Fibroblast of villous mesenchyme (primary cell): ENCODE measurements around the gene MSI1. TPM values are rescaled to one million over a fixed set of nuclear protein-coding genes. Genes with fewer than 3 reads are reported as not detected.

Experiments used
- DNase-seq: peaks from one replicate; pipeline ENCODE4 v3.0.0-alpha.2; 2010; ENCODE audit warnings: low read depth
- H3K4me3 ChIP-seq: 2 replicates; pipeline ENCODE4 v1.5.1; 2011; ENCODE audit warnings: low read depth, mild to moderate bottlenecking, low read length
- CTCF ChIP-seq: IDR thresholded peaks from 2 replicates; pipeline ENCODE4 v1.5.1; 2012; ENCODE audit warnings: low read depth, mild to moderate bottlenecking, low read length; ENCODE audit not compliant: insufficient read depth
- total RNA-seq: library from RNA; depleted of rRNA; stranded (reverse); fragments of >200 nt; gene quantifications from 2 replicates; pipeline ENCODE4 v1.2.3, GENCODE V29; 2012

MSI1 gene
- total RNA-seq, 1 donor = not detected

- no peak overlapping the region for H3K4me3 ChIP-seq
- TF ChIP-seq CTCF = no peak
- DNase-seq = no peak
Measured at GRCh38 chr12:120394483-120395367, 25.8 kb upstream of the MSI1 start.

GRCh38 chr12:120390540-120391120 lies 21.7 kb upstream of the MSI1 start:
- no peak overlapping the region for H3K4me3 ChIP-seq
- no peak for TF ChIP-seq CTCF
- DNase-seq = no peak

GRCh38 chr12:120388691-120389481 lies 19.9 kb upstream of the MSI1 start:
- no peak for DNase-seq

GRCh38 chr12:120381752-120382419 lies 12.9 kb upstream of the MSI1 start:
- no peak overlapping the region for H3K4me3 ChIP-seq
- peak; percentile 72 for DNase-seq
- TF ChIP-seq CTCF = no peak

More at GRCh38 chr12:120388691-120389481, 19.9 kb upstream of the MSI1 start:
- H3K4me3 ChIP-seq = no peak overlapping the region
- TF ChIP-seq CTCF = no peak

GRCh38 chr12:120378036-120378435 lies 9.1 kb upstream of the MSI1 start:
- no peak for TF ChIP-seq CTCF
- H3K4me3 ChIP-seq = no peak overlapping the region

GRCh38 chr12:120377611-120378010 lies 8.6 kb upstream of the MSI1 start:
- no peak for DNase-seq
- no peak overlapping the region for H3K4me3 ChIP-seq
- TF ChIP-seq CTCF = no peak

More at GRCh38 chr12:120378036-120378435, 9.1 kb upstream of the MSI1 start:
- no peak for DNase-seq
